Body of pancreas (tissue), 4 donors: Measurements from ENCODE around the gene ADCY5.

Experiments
- CTCF ChIP-seq, 7 experiments: fragments of 450-650 bp in 4 of 7; fragments of 200-600 bp in 3 of 7; sonication (generic) in 3 of 7; IDR thresholded peaks; one replicate each; pipeline ENCODE4 v1.5.1; 2016 to 2019; ENCODE audit warnings: antibody characterized with exemption in 7 of 7
- POLR2A ChIP-seq, 3 donors: fragments of 450-650 bp; IDR thresholded peaks; one replicate each; pipeline ENCODE4 v1.6.1; 2016; ENCODE audit warnings: antibody characterized with exemption in 3 of 3, mild to moderate bottlenecking in 2 of 3

DNA sequence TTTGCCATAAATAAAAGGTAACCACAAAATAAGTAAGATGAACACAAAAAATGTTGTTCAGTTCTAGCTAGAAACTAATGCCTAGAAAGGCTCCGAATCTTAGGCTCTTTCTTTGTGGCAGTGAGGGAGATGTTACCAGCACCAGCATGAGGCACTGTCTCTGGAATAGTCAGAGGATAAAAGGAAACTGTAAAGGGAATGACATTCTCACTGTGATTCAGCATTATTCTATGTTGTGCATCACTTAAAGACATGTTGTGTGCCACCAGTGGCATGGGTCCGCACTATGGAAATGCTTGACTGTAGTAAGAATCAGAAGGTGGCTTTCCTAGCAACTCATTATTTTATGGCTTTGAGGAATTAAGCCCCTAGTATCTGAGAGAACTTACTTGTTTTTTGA lies 176.3 kb downstream of the ADCY5 start:
- TF ChIP-seq CTCF (IDR thresholded peaks at IDR 0.05) (no peak), POLR2A (IDR thresholded peaks at IDR 0.05) (no peak)
